GM19023 (cell line): ENCODE data around the gene UBE2U.
"Not testable (repeated sequence)": the region's sequence is repeated elsewhere in the genome, so short reads cannot be mapped to it uniquely, and the experiment has no call there.

Experiments used
- ATAC-seq: cut with Tn5 transposase; IDR thresholded peaks from one replicate; pipeline ENCODE4 v1.9.1; 2021; ENCODE audit warnings: mild to moderate bottlenecking, moderate library complexity; ENCODE audit not compliant: unreplicated experiment

UBE2U gene

DNA sequence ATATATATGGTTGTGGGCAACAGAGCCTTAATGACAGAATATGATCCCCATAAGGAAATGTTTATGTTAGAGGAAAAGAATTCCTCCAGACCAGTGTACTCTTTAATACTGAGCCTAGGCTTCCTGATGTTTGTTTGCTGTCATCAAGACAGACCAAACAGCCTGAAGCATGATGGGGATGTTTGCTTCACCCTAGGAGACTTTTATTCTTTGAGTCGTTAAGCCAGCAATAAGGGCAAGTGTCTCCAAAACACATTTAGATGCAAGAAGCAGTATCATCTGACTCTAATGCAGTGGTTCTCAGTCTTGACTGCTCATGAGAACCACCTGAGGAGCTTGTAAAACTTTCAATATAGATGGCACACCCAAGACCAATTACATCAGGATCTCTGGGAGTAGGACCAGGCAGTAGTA lies 33.1 kb downstream of the UBE2U start:
- no peak for ATAC-seq

DNA sequence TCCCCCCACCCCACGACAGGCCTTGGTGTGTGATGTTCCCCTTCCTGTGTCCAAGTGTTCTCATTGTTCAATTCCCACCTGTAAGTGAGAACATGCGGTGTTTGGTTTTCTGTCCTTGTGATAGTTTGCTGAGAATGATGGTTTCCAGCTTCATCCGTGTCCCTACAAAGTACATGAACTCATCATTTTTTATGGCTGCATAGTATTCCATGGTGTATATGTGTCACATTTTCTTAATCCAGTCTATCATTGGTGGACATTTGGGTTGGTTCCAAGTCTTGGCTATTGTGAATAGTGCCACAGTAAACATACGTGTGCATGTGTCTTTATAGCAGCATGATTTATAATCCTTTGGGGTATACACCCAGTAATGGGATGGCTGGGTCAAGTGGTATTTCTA lies 36.1 kb downstream of the UBE2U start:
- not testable (repeated sequence) for ATAC-seq

DNA sequence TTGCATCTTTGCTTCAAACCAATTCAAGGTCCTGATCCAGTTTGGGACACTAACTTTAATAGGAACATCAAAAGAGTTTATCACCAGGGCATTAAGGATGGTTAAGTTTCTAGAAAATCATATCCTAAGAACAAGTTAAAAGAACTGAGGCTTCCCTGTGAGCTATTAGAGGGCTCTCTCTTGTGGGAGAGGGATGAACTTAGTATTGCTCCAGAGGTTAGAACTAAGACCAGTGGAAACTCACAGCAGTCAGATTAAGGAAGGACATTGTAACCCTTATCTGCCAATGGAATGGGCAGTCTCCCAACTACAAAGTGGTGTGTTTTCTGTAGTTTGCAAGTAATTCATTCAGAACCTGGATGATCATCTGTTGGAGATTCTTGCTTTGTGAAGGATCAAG lies 36.8 kb downstream of the UBE2U start:
- ATAC-seq, result no peak

DNA sequence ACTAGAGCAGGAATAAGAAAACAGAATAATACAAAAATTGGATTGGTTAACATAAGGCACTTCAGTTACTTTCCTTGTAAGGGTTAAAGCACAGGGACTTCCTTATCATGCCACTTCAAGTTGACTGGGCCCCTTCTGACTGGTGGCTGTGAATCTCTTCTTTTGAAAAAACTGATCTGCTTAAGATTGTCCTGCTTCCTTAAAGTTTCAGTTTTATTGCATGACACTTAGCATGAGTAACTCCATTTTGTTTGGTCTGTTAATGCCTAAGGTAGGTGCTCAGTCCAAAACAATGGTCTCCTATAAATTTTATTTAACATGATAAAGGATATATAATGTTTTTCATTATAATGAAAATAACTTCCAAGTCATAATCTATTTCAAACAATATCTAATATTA lies 37.6 kb downstream of the UBE2U start:
- no peak for ATAC-seq

DNA sequence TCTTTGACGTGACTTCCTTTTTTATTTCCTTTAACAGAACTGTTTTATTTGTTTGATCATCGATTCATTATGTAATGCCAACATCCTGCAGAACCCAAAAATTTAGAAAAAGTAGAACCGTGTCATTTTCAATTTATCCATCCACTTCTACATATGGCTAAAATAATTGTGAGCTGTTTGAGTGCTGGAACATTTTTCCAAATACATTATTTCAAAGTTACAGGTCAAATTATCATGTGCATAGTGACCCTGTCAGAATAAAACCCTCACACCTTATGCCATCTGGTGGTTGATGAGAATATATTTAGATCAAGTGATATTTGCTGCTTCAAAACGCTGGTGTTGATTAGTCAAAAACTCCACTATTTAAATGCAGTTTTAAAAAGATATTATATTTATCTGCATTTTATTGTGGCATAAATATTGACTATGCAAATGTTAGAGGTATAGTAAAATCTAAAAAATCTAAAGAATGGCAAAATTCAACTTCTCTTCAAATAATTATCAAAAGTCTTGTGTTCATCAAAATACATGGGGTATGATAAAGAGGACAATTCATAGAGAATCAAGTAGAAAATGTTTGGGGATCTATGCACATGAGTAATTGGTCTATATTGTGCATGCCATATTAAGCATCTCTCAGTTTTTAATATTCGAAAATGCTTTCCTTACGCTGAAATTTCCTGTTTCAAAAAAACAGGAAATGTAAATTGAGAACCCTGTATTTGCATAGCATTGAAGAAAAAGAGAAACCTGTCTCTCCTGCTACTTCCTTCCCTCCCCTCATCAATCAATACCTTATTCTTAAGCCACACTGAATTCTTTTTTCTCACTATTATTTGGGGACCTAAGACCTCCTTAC lies 39.7 kb downstream of the UBE2U start:
- ATAC-seq, result no peak

DNA sequence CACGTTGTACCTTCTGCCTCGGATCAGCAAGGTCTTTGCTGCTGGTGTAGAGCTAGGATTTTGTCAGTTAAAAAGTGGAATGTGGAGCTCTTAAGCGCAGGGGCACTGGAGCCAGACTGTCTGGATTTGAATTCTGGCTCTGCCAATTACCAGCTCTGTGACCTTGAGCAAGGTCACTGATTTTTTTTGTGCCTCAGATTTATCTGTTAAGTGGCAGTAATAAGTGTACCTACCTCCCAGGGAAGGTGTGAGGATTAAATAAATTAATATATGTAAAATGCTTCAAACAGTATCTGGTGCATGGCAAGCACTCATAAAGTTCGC lies 40.3 kb downstream of the UBE2U start:
- no peak for ATAC-seq

DNA sequence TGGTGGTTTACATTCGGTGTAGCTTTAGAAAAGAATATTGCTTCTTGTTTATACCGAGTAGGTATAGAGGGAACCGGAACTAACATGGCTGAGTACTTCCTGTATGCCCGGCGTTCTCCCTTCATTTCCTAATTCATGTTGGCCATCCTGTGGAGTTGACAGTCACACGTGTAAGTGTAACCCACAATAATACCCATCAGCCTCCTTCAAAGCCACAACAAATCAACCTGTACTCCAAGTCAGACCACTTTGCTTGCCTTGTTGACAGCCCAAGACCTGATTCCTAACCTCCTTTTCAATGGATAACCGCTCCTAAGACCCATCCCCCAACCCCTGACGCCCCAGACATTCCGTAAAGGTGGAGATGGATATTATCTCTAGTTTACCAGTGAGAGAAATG lies 42.1 kb downstream of the UBE2U start:
- ATAC-seq, result no peak

DNA sequence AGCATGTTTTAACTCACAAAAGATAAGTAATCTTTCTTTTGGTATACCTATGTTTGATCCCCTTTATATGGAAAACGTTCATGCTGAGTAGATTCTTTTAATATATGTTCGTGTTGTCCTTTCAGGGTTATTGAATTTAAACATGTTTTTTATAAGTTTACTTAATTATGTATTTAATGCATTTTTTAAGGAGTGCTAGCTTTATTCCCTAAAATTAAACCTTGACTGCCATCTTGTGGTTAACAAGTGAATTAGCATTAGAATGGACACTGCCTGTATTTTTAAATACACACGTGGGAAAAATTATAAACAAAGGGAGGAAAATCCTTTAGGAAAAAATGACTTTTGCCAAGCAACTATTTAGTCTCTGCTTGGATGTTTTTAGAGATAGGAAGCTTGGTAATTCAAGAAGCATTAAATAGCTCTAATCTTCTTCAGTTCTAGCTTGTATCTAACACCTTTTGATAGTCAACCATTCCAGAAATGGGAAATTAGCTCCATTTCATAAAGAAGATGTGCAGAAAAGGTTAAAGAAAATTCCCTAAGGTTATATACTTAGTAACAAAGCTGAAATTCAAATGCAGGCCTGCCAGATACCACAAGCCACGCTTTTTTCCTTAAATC lies 43.0 kb downstream of the UBE2U start:
- ATAC-seq, result no peak

DNA sequence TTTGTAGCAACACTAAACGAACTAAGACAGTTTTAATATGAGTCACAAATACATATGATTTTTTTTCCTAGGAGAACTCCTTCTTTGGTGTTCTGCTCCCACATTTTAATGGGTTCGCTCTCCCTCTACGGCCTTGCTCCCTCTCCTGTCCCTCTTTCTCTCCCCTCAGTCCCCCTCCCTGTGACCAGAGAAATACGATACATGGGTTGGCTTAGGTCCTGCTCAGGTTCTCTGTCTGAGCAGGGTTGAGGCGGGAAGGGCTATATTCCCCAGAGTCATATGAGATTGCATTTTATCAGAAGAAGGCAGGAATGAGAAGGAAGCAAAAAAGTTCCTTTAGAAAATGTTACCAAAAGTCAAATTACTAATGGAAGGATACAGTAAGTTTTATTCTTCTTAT lies 44.6 kb downstream of the UBE2U start:
- ATAC-seq, result no peak

DNA sequence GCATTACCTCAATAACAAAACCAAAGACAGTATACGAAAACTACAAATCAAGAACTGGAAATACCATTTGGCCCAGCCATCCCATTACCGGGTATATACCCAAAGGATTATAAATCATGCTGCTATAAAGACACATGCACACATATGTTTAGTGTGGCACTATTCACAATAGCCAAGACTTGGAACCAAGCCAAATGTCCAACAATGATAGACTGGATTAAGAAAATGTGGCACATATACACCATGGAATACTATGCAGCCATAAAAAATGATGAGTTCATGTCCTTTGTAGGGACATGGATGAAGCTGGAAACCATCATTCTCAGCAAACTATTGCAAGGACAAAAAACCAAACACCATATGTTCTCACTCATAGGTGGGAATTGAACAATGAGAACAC lies 47.0 kb downstream of the UBE2U start:
- ATAC-seq, result not testable (repeated sequence)

DNA sequence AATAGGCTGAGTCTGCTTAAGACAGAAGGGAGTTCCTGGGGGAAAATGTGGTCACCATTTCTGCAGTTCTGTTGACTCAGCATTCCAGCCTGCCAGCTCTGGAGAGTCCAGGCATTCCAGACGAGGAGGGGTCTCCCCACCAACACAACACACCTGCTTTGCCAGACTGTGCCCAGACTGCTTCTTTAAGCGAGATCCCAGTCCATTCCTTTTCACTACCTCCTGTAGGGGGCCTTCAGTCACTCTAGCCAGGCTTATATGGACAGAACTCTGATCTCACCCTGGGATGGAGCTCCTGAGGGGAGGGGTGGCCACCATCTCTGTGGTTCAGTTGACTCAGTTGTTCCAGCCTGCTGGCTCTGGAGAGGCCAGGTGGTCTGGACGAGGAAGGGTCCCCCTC lies 48.5 kb downstream of the UBE2U start:
- ATAC-seq, result no peak

DNA sequence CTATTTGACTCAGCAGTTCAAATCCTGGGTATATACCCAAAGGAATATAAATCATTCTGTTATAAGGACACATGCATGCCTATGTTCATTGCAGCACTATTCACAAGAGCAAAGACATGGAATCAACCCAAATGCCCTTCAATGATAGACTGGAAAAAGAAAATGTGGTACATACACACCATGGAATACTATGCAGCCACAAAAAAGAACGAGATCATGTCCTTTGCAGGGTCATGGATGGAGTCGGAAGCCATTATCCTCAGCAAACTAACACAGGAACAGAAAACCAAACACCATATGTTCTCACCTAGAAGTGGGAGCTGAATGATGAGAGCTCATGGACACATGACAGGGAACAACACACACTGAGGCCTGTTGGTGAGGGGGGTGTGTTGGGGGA lies 53.8 kb downstream of the UBE2U start:
- ATAC-seq, result not testable (repeated sequence)

DNA sequence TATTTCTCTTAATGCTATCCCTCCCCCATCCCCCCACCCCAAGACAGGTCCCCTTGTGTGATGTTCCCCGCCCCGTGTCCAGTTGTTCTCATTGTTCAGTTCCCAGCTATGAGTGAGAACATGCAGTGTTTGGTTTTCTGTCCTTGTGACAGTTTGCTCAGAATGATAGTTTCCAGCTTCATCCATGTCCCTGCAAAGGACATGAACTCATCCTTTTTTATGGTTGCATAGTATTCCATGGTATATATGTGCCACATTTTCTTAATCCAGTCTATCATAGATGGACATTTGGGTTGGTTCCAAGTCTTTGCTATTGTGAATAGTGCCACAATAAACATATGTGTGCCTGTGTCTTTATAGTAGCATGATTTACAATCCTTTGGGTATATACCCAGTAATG lies 55.0 kb downstream of the UBE2U start:
- ATAC-seq, result not testable (repeated sequence)

DNA sequence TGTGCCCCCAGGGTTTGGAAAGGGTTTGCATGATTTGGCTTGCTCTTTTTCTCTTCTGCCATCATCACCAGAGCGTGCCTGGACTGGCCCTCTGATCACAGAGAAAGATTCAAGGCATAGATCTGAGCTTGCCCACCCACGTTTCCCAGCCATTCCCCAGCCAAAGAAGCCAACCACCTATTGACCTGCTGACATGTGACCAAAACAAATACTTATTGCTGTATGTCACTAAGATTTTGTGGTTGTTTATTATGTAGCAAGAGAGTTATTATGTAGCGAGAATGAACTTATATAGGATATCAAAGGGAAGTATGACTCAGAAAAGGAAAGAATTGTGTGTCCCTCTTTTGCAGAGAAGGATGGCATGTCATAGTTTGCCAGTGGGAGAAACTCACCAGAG lies 59.9 kb downstream of the UBE2U start:
- no peak for ATAC-seq

DNA sequence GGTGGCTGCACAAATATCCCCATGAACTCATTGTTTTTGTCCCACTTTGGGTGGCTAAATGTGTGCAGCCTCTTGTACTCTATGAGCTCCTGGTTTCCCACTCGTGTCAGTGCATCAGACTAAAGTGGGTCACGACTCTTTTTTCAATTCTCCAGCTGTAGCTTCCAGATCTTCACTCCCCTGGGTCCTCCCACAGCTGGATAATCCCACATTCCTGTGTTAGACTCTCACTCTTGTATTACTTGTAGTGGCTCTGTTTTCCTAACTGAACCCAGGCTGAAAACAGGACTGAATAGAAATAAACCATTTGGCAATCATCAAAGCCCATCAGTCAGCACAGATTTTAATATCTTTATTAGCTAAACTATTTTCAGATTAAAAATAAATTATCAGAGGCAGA lies 60.4 kb downstream of the UBE2U start:
- no peak for ATAC-seq

DNA sequence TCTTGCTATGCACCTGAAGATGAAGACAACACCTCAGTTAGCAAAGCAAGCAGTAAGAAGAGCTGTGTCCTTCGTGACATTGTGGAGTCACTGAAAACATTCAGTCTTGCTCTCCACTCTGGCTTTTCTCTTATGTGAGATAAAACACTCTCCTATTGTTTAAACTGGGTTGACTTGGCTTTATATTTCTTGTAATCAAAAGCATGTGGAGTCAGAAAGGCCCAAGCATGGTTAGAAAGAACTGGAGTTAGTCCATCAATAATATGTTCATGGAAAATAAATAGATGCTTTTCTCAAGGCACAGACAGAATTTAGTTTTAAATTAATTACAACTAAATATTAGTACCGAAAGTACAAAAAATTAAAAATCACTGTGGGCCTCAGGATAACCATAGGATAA lies 61.7 kb downstream of the UBE2U start:
- no peak for ATAC-seq

DNA sequence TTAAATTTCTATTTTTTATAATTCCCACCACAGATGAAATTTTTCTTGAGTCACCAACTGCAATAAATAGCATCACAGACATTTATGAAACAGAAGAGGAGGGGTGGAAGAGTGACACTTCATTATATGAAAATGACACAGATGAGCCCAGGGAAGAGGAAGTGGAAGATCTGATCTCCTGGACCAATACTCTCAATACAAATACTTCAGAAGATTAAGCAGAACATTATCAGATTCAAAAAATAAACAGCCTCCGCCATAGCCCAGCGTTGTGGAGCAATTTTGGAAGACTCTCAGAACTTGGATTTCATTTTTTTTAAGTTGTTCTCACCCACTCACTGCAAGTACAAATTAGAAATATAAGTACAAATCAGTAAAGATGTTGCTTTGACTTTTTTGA lies 63.6 kb downstream of the UBE2U start:
- ATAC-seq, result no peak

DNA sequence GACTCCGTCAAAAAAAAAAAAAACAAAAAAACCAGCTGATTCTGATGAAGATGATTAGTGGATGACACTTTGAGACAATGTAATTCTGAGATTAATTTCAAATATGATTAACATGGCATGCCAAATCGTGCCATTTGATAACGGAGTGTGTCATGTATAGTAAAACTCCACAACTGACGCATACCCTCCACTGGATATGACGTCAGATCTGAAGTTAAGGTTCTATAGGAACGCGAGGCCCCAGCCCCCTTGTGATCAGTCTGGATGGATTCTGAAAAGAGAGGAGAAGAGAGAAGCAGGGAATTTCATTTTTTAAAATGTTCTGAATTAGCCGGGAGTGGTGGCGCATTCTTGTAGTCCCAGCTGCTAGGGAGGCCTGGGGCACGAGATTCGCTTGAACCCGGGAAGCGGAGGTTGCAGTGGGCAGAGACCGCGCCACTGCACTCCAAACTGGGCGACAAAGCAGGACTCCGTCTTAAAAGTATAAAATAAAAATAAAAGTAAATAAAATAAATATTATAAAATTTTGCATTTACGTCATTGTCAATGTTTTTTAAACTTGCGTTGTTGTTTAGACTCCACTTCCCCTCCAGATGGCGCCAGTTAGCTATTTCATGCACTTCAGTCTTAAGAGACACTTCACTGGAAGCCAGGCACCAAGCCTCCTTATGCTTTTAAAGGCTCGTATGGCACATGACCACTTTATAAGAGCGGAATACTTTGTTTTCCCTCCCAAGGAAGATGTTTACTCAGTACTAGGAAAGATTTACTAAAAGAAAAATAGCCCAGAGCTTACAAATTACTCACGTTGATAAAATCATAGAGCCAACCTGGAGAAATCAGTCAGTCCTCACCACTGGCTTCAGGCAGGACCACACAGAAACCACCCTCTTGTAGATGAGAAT lies 65.5 kb downstream of the UBE2U start:
- ATAC-seq, result no peak

DNA sequence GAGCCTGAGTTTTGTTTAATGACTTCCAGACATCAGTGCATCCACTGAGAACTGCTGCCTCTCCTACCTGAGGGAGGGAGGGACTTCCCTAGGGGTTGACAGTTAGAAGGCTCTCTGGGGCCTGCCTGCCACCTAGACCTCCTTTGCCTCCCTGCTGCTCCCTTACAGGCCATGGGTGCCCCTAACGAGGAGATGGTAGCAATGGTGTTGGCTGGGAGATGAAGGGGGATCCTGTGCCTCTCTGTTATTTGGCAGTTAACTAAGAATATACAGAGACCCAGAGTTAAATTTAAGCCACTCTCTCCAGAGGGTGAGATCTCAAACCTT lies 66.1 kb downstream of the UBE2U start:
- no peak for ATAC-seq

DNA sequence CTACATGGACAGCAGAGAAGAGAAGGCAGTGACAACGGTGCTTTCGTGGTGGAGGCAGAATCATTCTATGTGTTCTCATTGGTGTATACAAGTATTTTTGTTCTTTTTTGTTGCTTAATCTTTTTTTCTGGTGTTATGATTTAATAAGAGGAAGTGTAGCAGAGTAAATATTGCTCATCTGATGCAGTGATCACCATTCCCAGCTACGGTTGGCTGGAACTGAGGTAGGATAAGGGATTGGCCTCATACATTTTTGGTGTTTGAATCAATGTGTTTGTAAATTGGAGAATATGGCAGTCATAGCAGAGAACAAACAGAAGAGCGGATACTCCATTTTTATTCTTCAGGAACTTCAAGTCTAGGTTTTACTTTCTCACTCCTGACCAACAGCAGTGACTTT lies 76.6 kb downstream of the UBE2U start:
- no peak for ATAC-seq

DNA sequence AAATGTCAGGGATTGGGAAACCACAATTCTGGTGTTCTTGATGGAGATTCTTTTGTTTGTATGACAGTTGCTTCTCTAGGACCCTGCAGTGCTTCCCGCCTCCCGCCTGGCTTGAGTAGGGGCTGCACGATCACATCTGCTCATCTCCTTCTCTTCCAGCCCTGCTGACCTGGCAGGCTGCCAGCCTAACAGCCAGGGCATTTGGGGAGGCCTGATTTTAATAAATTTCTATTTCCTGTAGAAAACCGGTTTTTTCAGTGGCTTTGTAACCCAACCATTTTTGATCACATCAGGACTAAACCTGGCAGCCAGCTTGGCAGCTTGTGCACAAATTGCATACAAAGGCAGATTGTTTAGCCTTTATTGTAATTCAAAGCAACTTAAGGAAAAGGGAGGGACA lies 78.9 kb downstream of the UBE2U start:
- no peak for ATAC-seq

DNA sequence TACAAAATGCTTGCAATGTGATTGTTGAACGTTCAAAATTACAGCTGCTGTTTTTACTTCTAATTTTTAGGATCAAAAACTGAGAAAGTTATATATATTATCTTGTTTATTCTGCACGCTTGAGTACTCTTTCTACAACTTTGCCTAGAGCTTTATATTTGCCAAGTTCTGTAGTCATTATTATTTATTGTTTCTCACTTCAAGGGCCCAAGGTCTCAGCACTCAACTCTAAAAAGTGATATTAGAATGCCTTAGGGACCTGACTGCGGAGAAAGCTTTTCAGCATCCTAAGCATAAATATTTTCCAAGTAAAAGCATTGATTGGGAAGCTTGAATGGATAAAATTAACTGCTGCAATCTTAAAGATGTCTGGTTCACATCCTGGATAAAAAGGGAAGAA lies 83.6 kb downstream of the UBE2U start:
- no peak for ATAC-seq
